Ovary (tissue), 9 donors: ENCODE measurements around the gene FBXL7. TPM values are rescaled to one million over a fixed set of nuclear protein-coding genes. Genes with fewer than 3 reads are reported as not detected.

Experiments
- DNase-seq, 5 donors: peaks; one replicate each; pipeline ENCODE4 v3.0.0-alpha.2; 2019 to 2020
- H3K27ac ChIP-seq, 2 donors: fragments of 200-600 bp; one replicate each; pipeline versions ENCODE4 v1.5.1 to v1.8.0; 2019 to 2022
- H3K27me3 ChIP-seq: fragments of 200-600 bp; one replicate; pipeline ENCODE4 v1.8.0; 2022
- H3K36me3 ChIP-seq: fragments of 200-600 bp; sonication (generic); one replicate; pipeline ENCODE4 v1.5.1; 2019
- H3K4me1 ChIP-seq: one replicate; pipeline ENCODE4 v1.8.1; 2013; ENCODE audit warnings: mild to moderate bottlenecking, moderate library complexity; ENCODE audit not compliant: insufficient read depth
- H3K4me3 ChIP-seq: fragments of 200-600 bp; sonication (generic); one replicate; pipeline ENCODE4 v1.5.1; 2017
- H3K9me3 ChIP-seq, 2 donors: fragments of 200-600 bp in 1 of 2; sonication (generic) in 1 of 2; one replicate each; pipeline versions ENCODE4 v1.5.1 to v1.8.1; 2013 to 2019; ENCODE audit warnings: mild to moderate bottlenecking in 1 of 2, moderate library complexity in 1 of 2
- CTCF ChIP-seq, 3 donors: fragments of 450-650 bp in 2 of 3; fragments of 200-600 bp in 1 of 3; IDR thresholded peaks; one replicate each; pipeline versions ENCODE4 v1.5.1 to v1.8.0; 2016 to 2022; ENCODE audit warnings: antibody characterized with exemption in 3 of 3, mild to moderate bottlenecking in 1 of 3
- EP300 ChIP-seq: sonication (generic); formaldehyde crosslinking; IDR thresholded peaks from one replicate; pipeline ENCODE4 v1.6.1; 2017; ENCODE audit warnings: antibody characterized with exemption
- POLR2A ChIP-seq: fragments of 450-650 bp; IDR thresholded peaks from one replicate; pipeline ENCODE4 v1.6.1; 2017; ENCODE audit warnings: antibody characterized with exemption, mild to moderate bottlenecking, moderate library complexity
- WGBS, 3 donors: extraction: QIAGEN DNeasy Blood & Tissue Kit in 1 of 3; methylation state at CpG; one replicate each; pipeline versions ENCODE4 v1.1.5 to v1.1.7; 2013 to 2017; 5-methylcytosine and 5-hydroxymethylcytosine counted together
- intact Hi-C, 4 donors: fragments of 100-400 bp; cut with DNase I; formaldehyde crosslinking; loops; one replicate each; pipeline versions ENCODE4 v1.11.0 to v1.15.1; 2022 to 2023
- polyA plus RNA-seq, 2 donors: library from polyadenylated mRNA; stranded (reverse); fragments of 200-250 nt in 1 of 2; fragments of 350-450 nt in 1 of 2; fragmentation: Illumina TruSeq in 1 of 2; extraction: RNeasy Lipid Tissue Mini Kit (QIAGEN cat#74804) in 1 of 2; gene quantifications; one replicate each; pipeline ENCODE4 v1.2.3, GENCODE V29; 2013 to 2014
- total RNA-seq, 7 donors: library from RNA; depleted of rRNA in 2 of 7; stranded (reverse); fragments of >200 nt in 2 of 7; fragmentation: NEBNext Ultra II Directional in 3 of 7; extraction: Animal tissue kit (Norgen Biotek cat#: 25700) in 3 of 7; gene quantifications; one replicate each; pipeline versions ENCODE4 v1.1.0 to v1.2.4, GENCODE V29; 2016 to 2023
- donor health status: DM: no; HTN: no; CAD: no; lungs with moderate emphysema.
- donor health status: DM: no; HTN: no; CAD: no.
- donor health status: Bipolar disorder and iron deficiency.
- donor health status: DM: yes; HTN: yes; CAD: no.
- donor health status: DM: no; HTN: no; CAD: no.
- donor health status: DM: yes; HTN: yes; CAD: no.

Gene FBXL7
- total and polyA plus RNA-seq, 9 donors, result 21.1 to 40.9 (median 29.2) TPM

GRCh38 chr5:15555176-15555575, 55.2 kb downstream of the FBXL7 start:
- Histone ChIP-seq H3K4me1 (peaks cover 6% of the 10 kb centered on the region), H3K4me3 (no peak overlapping the region), H3K27ac (no peak overlapping the region), H3K36me3 (no peaks in the 10 kb centered on the region), H3K9me3 (no peaks in the 10 kb centered on the region), H3K27me3 (no peaks in the 10 kb centered on the region)
- 84 to 89% (median 85%) methylated on average over 5 of the region's 5 CpGs for WGBS, 3 donors
- intact Hi-C loops, result no loop called here
- no peak for TF ChIP-seq CTCF (IDR thresholded peaks at IDR 0.05)
- TF ChIP-seq POLR2A, result no peak
- no peak for TF ChIP-seq EP300
- DNase-seq, result no peak

- intact Hi-C loops, result no loop called here
- no peak overlapping the region for H3K27ac ChIP-seq
- DNase-seq, result no peak
- WGBS, 3 donors, result 85 to 93% (median 90%) methylated on average over 2 of the region's 2 CpGs
- TF ChIP-seq EP300, result no peak
- no peak for TF ChIP-seq CTCF (IDR thresholded peaks at IDR 0.05)
- no peak for TF ChIP-seq POLR2A
- H3K4me3 ChIP-seq, result no peak overlapping the region
- no peaks in the 10 kb centered on the region for H3K27me3 ChIP-seq
- no peaks in the 10 kb centered on the region for H3K9me3 ChIP-seq
- no peaks in the 10 kb centered on the region for H3K4me1 ChIP-seq
- no peaks in the 10 kb centered on the region for H3K36me3 ChIP-seq
Observed at GRCh38 chr5:15558240-15558639, 58.3 kb downstream of the FBXL7 start.

- no peak overlapping the region for H3K4me3 ChIP-seq
- H3K4me1 ChIP-seq, result no peaks in the 10 kb centered on the region
- DNase-seq, result no peak
- WGBS, 3 donors, result 72 to 86% (median 80%) methylated on average over 4 of the region's 4 CpGs
- intact Hi-C loops, result no loop called here
- no peak overlapping the region for H3K27ac ChIP-seq
- no peaks in the 10 kb centered on the region for H3K27me3 ChIP-seq
- TF ChIP-seq CTCF (IDR thresholded peaks at IDR 0.05), result no peak
- TF ChIP-seq EP300, result no peak
- H3K9me3 ChIP-seq, result no peaks in the 10 kb centered on the region
- no peaks in the 10 kb centered on the region for H3K36me3 ChIP-seq
Observed at GRCh38 chr5:15558681-15559080, 58.7 kb downstream of the FBXL7 start.

- Histone ChIP-seq H3K36me3 (no peaks in the 10 kb centered on the region), H3K27me3 (no peaks in the 10 kb centered on the region), H3K27ac (no peak overlapping the region), H3K9me3 (no peaks in the 10 kb centered on the region), H3K4me1 (no peaks in the 10 kb centered on the region), H3K4me3 (no peak overlapping the region)
- intact Hi-C loops, result no loop called here
- 73 to 80% (median 80%) methylated on average over 3 of the region's 3 CpGs for WGBS, 3 donors
- TF ChIP-seq POLR2A (no peak), CTCF (IDR thresholded peaks at IDR 0.05) (no peak), EP300 (no peak)
- no peak for DNase-seq
Observed at GRCh38 chr5:15560421-15560820, 60.4 kb downstream of the FBXL7 start.

- Histone ChIP-seq H3K9me3 (no peaks in the 10 kb centered on the region), H3K36me3 (no peaks in the 10 kb centered on the region), H3K4me3 (no peak overlapping the region), H3K27me3 (no peaks in the 10 kb centered on the region), H3K4me1 (no peaks in the 10 kb centered on the region), H3K27ac (no peak overlapping the region)
- TF ChIP-seq POLR2A, result no peak
- TF ChIP-seq EP300, result no peak
- TF ChIP-seq CTCF (IDR thresholded peaks at IDR 0.05), result no peak
- no peak for DNase-seq
- intact Hi-C loops, result no loop called here
- 61 to 70% (median 63%) methylated on average over 4 of the region's 4 CpGs for WGBS, 3 donors
Observed at GRCh38 chr5:15564523-15564922, 64.5 kb downstream of the FBXL7 start.
